GM04504 (cell line): ENCODE measurements around the gene TREML1.
A peak's percentile ranks its signal among the peaks of the same experiment; 100 is the strongest.

Source experiments
- DNase-seq: peaks from one replicate; pipeline ENCODE4 v3.0.0-alpha.2; 2012; ENCODE audit warnings: low read depth

The TREML1 gene

GRCh38 chr6:41177695-41178094, 23.5 kb upstream of the TREML1 start:
- no peak for DNase-seq

- no peak for DNase-seq
Measured at GRCh38 chr6:41177287-41177686, 23.1 kb upstream of the TREML1 start.

- DNase-seq: no peak
Measured at GRCh38 chr6:41176189-41176588, 22.0 kb upstream of the TREML1 start.

GRCh38 chr6:41175084-41175483, 20.9 kb upstream of the TREML1 start:
- DNase-seq: no peak

- no peak for DNase-seq
Measured at GRCh38 chr6:41174610-41175009, 20.5 kb upstream of the TREML1 start.

GRCh38 chr6:41171908-41172307, 17.8 kb upstream of the TREML1 start:
- no peak for DNase-seq

- no peak for DNase-seq
Measured at GRCh38 chr6:41170547-41171160, 16.5 kb upstream of the TREML1 start.

- peak; percentile 4 for DNase-seq
Measured at GRCh38 chr6:41167173-41167963, 13.2 kb upstream of the TREML1 start.

- no peak for DNase-seq
Measured at GRCh38 chr6:41164551-41165120, 10.5 kb upstream of the TREML1 start.

- no peak for DNase-seq
Measured at GRCh38 chr6:41163419-41163717, 9.2 kb upstream of the TREML1 start.

GRCh38 chr6:41162687-41163418, 8.7 kb upstream of the TREML1 start, which contains the start of gene TREM2:
TSS of gene TREM2 (minus strand) at chr6:41163116. CDS start at chr6:41163082, 34 bp downstream.
- no peak for DNase-seq

- no peak for DNase-seq
Measured at GRCh38 chr6:41161851-41162552, 7.9 kb upstream of the TREML1 start.

- DNase-seq: no peak
Measured at GRCh38 chr6:41161380-41161779, 7.2 kb upstream of the TREML1 start.

- DNase-seq: no peak
Measured at GRCh38 chr6:41160933-41161332, 6.8 kb upstream of the TREML1 start.

- no peak for DNase-seq
Measured at GRCh38 chr6:41159415-41160082, 5.4 kb upstream of the TREML1 start.

GRCh38 chr6:41157323-41157722, 3.2 kb upstream of the TREML1 start:
- DNase-seq: no peak

- no peak for DNase-seq
Measured at GRCh38 chr6:41156771-41157170, 2.6 kb upstream of the TREML1 start.

- no peak for DNase-seq
Measured at GRCh38 chr6:41156001-41156400, 1.9 kb upstream of the TREML1 start.

GRCh38 chr6:41155132-41155805, 1.1 kb upstream of the TREML1 start:
- DNase-seq: no peak

- DNase-seq: no peak
Measured at GRCh38 chr6:41153451-41153850, 696 bp downstream of the TREML1 start.

GRCh38 chr6:41150671-41151070, 3.5 kb downstream of the TREML1 start:
- no peak for DNase-seq
